Progenitor cell of endocrine pancreas (in vitro differentiated cells): Measurements from ENCODE around the gene THRSP. TPM values are rescaled to one million over a fixed set of nuclear protein-coding genes. Genes with fewer than 3 reads are reported as not detected.
A peak's percentile ranks its signal among the peaks of the same experiment; 100 is the strongest.

ENCODE experiments used
- DNase-seq: peaks from one replicate; pipeline ENCODE4 v3.0.0; 2021; ENCODE audit warnings: low spot score; ENCODE audit not compliant: unreplicated experiment
- H3K27ac Mint-ChIP-seq: 2 replicates; pipeline ENCODE4 v1.8.0; 2021; ENCODE audit warnings: mild to moderate bottlenecking, moderate library complexity, mixed read lengths
- H3K27me3 Mint-ChIP-seq: 2 replicates; pipeline ENCODE4 v1.8.0; 2021; ENCODE audit warnings: mixed read lengths
- H3K36me3 Mint-ChIP-seq: 2 replicates; pipeline ENCODE4 v1.8.0; 2022; ENCODE audit warnings: mixed read lengths; ENCODE audit not compliant: insufficient read depth
- H3K4me1 Mint-ChIP-seq: 2 replicates; pipeline ENCODE4 v1.8.0; 2021; ENCODE audit warnings: low read depth, mixed read lengths
- H3K4me3 Mint-ChIP-seq: 2 replicates; pipeline ENCODE4 v1.8.0; 2021; ENCODE audit warnings: low read depth, mild to moderate bottlenecking, moderate library complexity, mixed read lengths
- H3K9me3 Mint-ChIP-seq: 2 replicates; pipeline ENCODE4 v1.8.0; 2021; ENCODE audit warnings: low read depth, mixed read lengths
- CTCF ChIP-seq: fragments of 200-600 bp; sonication (generic); IDR thresholded peaks from one replicate; pipeline ENCODE4 v1.5.0; 2021; ENCODE audit warnings: antibody characterized with exemption, mild to moderate bottlenecking; ENCODE audit not compliant: unreplicated experiment
- total RNA-seq: library from RNA; stranded (reverse); gene quantifications from 2 replicates; pipeline ENCODE4 v1.2.1, GENCODE V29; 2021

The THRSP gene
- total RNA-seq, 1 donor from 2014 or later: not detected

- H3K4me3 Mint-ChIP-seq: no peak overlapping the region
- no peak for DNase-seq
- no peaks in the 10 kb centered on the region for H3K36me3 Mint-ChIP-seq
- peaks cover 18% of the 10 kb centered on the region for H3K4me1 Mint-ChIP-seq
- no peak for TF ChIP-seq CTCF
- no peaks in the 10 kb centered on the region for H3K9me3 Mint-ChIP-seq
- H3K27ac Mint-ChIP-seq: peak overlapping the region; percentile 89
- no peaks in the 10 kb centered on the region for H3K27me3 Mint-ChIP-seq
These were observed 33.0 kb upstream of the THRSP start for GRCh38 chr11:78030429-78031325.

GRCh38 chr11:78031629-78032028 lies 32.0 kb upstream of the THRSP start:
- H3K27ac Mint-ChIP-seq: no peak overlapping the region
- no peaks in the 10 kb centered on the region for H3K27me3 Mint-ChIP-seq
- no peaks in the 10 kb centered on the region for H3K9me3 Mint-ChIP-seq
- H3K4me3 Mint-ChIP-seq: no peak overlapping the region
- H3K4me1 Mint-ChIP-seq: peaks cover 15% of the 10 kb centered on the region
- no peak for DNase-seq
- no peak for TF ChIP-seq CTCF
- H3K36me3 Mint-ChIP-seq: no peaks in the 10 kb centered on the region

GRCh38 chr11:78032090-78032489 lies 31.6 kb upstream of the THRSP start:
- Mint-ChIP-seq H3K36me3 (no peaks in the 10 kb centered on the region), H3K27me3 (no peaks in the 10 kb centered on the region), H3K27ac (no peak overlapping the region), H3K4me3 (no peak overlapping the region), H3K9me3 (no peaks in the 10 kb centered on the region), H3K4me1 (peaks cover 15% of the 10 kb centered on the region)
- no peak for TF ChIP-seq CTCF
- DNase-seq: no peak

- no peak for TF ChIP-seq CTCF
- Mint-ChIP-seq H3K27me3 (no peaks in the 10 kb centered on the region), H3K4me3 (no peak overlapping the region), H3K4me1 (peaks cover 12% of the 10 kb centered on the region), H3K9me3 (no peaks in the 10 kb centered on the region), H3K27ac (no peak overlapping the region), H3K36me3 (no peaks in the 10 kb centered on the region)
- no peak for DNase-seq
These were observed 30.6 kb upstream of the THRSP start for GRCh38 chr11:78033040-78033439.

GRCh38 chr11:78034623-78035022 lies 29.0 kb upstream of the THRSP start:
- no peak overlapping the region for H3K27ac Mint-ChIP-seq
- H3K4me1 Mint-ChIP-seq: peaks cover 10% of the 10 kb centered on the region
- H3K36me3 Mint-ChIP-seq: no peaks in the 10 kb centered on the region
- no peak for DNase-seq
- no peak for TF ChIP-seq CTCF
- H3K27me3 Mint-ChIP-seq: no peaks in the 10 kb centered on the region
- H3K9me3 Mint-ChIP-seq: no peaks in the 10 kb centered on the region
- H3K4me3 Mint-ChIP-seq: no peak overlapping the region
